ENCODE results near the gene IFNA13.
A peak's percentile ranks its signal among the peaks of the same experiment; 100 is the strongest.
"Not testable (repeated sequence)": the region's sequence is repeated elsewhere in the genome, so short reads cannot be mapped to it uniquely, and the experiment has no call there.

The IFNA13 gene

DNA sequence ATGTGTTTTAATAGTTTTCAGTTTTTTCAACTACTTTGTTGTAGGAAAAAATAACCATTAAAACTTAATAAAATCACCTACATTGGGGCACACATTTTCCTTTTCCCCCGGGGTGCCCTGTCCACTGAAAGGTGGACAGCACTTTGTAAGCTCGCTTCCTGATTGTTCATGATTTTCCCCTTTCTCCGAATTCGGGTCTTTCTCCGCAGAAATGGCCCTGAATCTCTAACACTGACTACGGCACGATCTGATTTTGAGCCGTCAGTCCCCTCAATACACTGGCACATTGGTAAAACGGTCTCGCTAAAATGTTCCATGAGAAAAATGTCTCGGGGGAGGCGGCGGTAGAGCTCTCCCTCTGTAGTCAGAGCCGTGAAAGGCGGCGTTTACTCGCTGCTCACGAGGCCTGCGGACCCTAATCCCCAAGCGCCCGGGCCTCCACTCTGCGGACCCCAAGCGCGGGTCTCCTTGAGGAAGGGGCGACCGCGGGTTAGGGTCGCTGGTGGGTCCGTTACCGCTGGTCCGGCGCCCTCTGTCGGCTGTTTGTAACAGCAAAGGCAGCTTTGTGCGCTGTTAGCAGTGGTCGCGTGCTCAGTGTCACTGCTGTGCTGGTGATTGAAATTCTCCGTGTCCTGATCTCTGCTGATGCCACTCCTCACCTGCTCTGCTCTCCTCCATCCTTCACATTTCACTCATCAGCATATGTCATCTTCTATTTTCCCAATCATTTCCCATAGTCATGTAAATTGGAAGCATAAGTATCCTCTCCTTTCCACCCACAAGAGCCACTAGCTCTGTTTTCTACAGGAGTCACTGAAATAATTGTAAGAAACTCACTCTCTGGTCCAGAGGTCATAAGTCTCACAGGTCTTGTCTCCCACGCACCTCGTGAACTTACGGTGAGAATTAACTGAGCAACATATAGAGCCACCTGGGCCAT lies 28.2 kb upstream of the IFNA13 start:
- Histone ChIP-seq H3K4me1 (ENCODE audit: control insufficient read depth, insufficient read depth, low read length) (no peaks in the 10 kb centered on the region), H3K36me3 (ENCODE audit: control insufficient read depth, insufficient read depth, low read length) (no peaks in the 10 kb centered on the region), H3K9ac (ENCODE audit: low read length) (peak overlapping the region; percentile 16), H3K27ac (ENCODE audit: low read depth, low read length) (no peak overlapping the region), H3K27me3 (ENCODE audit: control insufficient read depth, insufficient read depth, low read length) (no peaks in the 10 kb centered on the region), H3K4me3 (ENCODE audit: low read length) (peak overlapping the region; percentile 64)

DNA sequence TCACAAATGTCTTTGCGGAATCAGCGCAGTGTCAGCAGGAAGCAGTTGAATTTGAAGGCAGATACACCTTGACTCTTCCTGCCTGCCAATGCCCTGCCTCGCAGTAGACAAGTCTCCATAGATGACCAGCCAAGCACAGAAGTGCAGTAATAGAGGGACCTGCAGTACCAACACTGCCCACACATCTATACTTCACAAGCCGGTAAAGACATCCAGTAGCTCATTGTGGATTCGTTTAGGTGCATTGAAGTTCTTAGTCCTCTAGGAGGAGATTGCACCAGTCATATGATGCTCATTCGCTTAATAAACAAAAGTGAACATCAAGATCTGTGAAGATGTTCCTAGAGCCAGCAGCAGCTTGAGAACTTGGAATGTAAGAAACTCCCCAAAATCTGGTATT lies 24.4 kb upstream of the IFNA13 start:
- H3K9ac ChIP-seq (ENCODE audit: low read length), result no peak overlapping the region
- no peak overlapping the region for H3K27ac ChIP-seq (ENCODE audit: low read depth, low read length)
- no peaks in the 10 kb centered on the region for H3K4me1 ChIP-seq (ENCODE audit: control insufficient read depth, insufficient read depth, low read length)
- H3K36me3 ChIP-seq (ENCODE audit: control insufficient read depth, insufficient read depth, low read length), result no peaks in the 10 kb centered on the region
- H3K27me3 ChIP-seq (ENCODE audit: control insufficient read depth, insufficient read depth, low read length), result no peaks in the 10 kb centered on the region
- no peak overlapping the region for H3K4me3 ChIP-seq (ENCODE audit: low read length)

DNA sequence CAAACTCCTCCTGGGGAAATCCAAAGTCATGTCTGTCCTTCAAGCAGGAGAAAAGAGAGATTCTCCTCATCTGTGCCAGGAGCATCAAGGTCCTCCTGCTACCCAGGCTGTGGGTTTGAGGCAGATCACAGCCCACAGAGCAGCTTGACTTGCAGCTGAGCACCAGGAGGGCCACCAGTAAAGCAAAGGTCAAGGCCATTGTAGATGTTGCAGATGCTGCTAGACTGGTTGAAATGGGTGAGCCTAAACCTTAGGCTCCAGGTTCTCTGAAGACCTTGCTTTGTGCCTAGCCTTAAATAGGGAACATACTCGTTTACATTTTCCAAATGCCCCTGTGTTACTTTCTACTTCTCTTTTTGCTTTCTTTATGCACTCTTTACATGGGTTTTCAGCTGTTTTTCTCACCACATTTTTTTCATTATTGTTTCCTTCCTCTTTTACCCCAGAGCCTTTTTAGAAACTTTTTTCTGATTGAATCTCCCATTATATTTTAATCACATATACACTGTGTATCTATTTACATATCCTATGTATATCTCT lies 17.3 kb upstream of the IFNA13 start, which contains the start of gene IFNA2:
Gene IFNA2 (minus strand): TSS at position 268 of the 540 bp plus-strand sequence. CDS start 69 bp downstream, at position 199.
- H3K9ac ChIP-seq (ENCODE audit: low read length), result no peak within 1 kb of the TSS

DNA sequence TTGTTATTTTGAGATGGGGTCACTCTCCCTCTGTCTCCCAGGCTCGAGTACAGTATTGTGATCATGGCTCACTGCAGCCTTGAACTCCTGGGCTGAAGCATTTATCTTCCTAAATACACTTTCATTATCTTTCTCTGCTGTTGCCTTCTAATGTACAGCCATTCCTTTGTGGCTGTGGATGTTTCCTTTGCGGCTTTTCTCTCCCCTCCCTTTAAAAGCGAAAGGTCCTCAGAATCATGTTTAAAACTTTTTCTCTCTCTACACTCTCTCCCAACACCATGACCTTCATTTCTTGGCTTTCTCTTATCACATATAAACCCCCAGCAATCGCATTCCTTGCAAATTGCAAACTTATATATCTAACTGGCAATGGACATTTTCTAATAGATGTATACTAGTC lies 15.8 kb upstream of the IFNA13 start:
- Histone ChIP-seq H3K4me3 (ENCODE audit: low read length) (no peak overlapping the region), H3K36me3 (ENCODE audit: control insufficient read depth, insufficient read depth, low read length) (no peaks in the 10 kb centered on the region), H3K4me1 (ENCODE audit: control insufficient read depth, insufficient read depth, low read length) (no peaks in the 10 kb centered on the region), H3K27ac (ENCODE audit: low read depth, low read length) (no peak overlapping the region), H3K9ac (ENCODE audit: low read length) (no peak overlapping the region), H3K27me3 (ENCODE audit: control insufficient read depth, insufficient read depth, low read length) (no peaks in the 10 kb centered on the region)

More for the DNA sequence above, 17.3 kb upstream of the IFNA13 start, which contains the start of gene IFNA2:
- Histone ChIP-seq H3K36me3 (ENCODE audit: control insufficient read depth, insufficient read depth, low read length) (no peaks in the 10 kb centered on the region), H3K27ac (ENCODE audit: low read depth, low read length) (no peak within 1 kb of the TSS), H3K4me1 (ENCODE audit: control insufficient read depth, insufficient read depth, low read length) (no peaks in the 10 kb centered on the region), H3K4me3 (ENCODE audit: low read length) (no peak within 1 kb of the TSS), H3K27me3 (ENCODE audit: control insufficient read depth, insufficient read depth, low read length) (no peaks in the 10 kb centered on the region)

DNA sequence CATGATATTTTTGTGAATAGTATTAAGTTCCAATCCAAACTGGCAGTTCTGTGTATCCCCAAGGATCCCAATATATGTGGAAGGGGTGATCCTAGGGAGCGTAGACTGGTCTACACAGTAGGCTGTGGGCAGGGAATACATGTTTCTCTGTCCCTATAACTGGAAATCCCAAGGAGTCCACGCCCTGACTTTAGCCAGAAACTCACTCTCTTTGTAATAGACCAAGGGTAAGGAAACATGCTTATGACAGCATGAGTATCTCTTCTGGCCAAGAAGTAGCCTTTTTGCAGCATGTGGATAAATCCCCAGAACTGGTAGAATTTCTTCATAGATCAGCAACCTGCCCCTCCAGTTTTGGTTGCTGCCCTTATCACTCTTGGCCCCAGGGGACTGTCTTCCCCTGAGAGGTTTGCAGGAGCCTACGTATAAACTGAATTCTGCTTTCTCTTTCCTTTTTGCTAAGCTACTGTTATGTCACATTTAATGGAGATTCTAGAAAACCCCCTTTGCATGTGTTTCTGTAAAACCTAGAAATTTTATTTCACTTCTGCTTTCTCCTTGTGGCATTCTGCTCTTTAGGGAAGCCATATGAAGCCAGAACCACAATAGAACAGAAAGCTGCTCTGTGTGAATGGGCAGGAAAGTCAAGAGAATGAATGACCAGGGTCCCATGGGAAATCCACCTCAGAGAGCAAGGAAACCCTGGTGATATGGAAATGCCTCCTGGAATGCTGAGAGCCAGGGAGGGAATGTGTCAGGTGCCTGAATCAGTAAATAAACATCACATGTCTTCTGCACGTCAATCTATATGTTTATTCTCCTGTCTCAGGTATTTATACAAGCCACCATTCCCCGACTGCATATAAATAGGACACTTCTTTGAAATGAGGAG lies 13.8 kb upstream of the IFNA13 start:
- no peaks in the 10 kb centered on the region for H3K27me3 ChIP-seq (ENCODE audit: control insufficient read depth, insufficient read depth, low read length)
- no peak overlapping the region for H3K9ac ChIP-seq (ENCODE audit: low read length)
- no peaks in the 10 kb centered on the region for H3K4me1 ChIP-seq (ENCODE audit: control insufficient read depth, insufficient read depth, low read length)
- no peak overlapping the region for H3K27ac ChIP-seq (ENCODE audit: low read depth, low read length)
- no peak overlapping the region for H3K4me3 ChIP-seq (ENCODE audit: low read length)
- H3K36me3 ChIP-seq (ENCODE audit: control insufficient read depth, insufficient read depth, low read length), result no peaks in the 10 kb centered on the region

DNA sequence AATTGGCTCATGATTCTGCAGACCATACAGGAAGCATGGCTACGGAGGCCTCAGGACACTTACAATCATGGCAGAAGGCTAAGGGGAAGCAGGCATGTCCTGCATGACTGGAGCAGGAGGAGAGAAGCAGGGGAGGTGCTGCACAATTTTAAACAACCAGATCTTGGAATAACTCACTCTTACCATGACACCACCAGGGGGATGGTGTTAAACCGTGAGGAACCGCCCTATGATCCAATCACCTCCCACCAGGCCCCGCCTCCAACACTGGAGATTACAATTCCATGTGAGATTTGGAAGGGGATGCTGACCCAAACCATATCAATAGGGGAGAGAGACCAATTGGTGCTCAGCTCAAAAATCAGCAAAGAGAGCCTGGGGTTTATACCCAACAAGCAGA lies 3.6 kb upstream of the IFNA13 start:
- H3K27me3 ChIP-seq (ENCODE audit: control insufficient read depth, insufficient read depth, low read length); H3K4me3 ChIP-seq (ENCODE audit: low read length); H3K9ac ChIP-seq (ENCODE audit: low read length); H3K27ac ChIP-seq (ENCODE audit: low read depth, low read length); H3K36me3 ChIP-seq (ENCODE audit: control insufficient read depth, insufficient read depth, low read length); H3K4me1 ChIP-seq (ENCODE audit: control insufficient read depth, insufficient read depth, low read length): not testable (repeated sequence)

DNA sequence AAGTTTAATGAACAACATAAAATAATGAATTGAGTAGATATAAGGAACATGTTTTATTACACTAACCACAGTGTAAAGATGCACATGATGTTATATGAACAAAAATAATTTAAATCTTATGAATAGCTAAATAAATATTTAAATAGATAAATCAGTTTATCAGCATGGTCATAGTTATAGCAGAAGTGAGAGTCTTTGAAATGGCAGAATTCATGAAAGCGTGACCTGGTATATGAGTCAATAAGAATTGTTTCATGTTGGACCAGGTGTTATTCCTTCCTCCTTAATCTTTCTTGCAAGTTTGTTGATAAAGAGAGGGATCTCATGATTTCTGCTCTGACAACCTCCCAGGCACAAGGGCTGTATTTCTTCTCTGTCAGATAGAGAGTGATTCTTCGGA lies 688 bp downstream of the IFNA13 start:
- H3K36me3 ChIP-seq (ENCODE audit: control insufficient read depth, insufficient read depth, low read length); H3K4me3 ChIP-seq (ENCODE audit: low read length); H3K9ac ChIP-seq (ENCODE audit: low read length); H3K4me1 ChIP-seq (ENCODE audit: control insufficient read depth, insufficient read depth, low read length); H3K27me3 ChIP-seq (ENCODE audit: control insufficient read depth, insufficient read depth, low read length); H3K27ac ChIP-seq (ENCODE audit: low read depth, low read length): not testable (repeated sequence)

DNA sequence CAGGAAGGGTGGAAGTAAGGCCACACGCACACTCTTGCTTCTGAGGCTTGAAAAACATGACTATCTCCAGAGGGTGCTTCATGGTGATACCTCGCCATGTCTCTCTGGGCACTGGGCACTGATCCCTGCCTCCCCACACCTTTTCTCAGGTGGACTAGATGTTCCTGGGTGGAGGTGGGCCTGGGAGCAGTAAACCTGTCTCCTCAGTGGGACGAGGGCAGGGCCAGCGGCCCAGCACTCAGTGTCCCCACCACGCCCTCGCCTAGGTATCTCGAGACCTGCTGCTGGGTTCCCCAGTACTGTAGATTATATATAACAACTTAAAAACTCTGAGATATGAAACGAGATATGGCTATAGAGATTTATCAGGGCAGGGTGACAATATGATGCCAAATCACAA lies 5.6 kb downstream of the IFNA13 start:
- Histone ChIP-seq H3K9ac (ENCODE audit: low read length) (no peak overlapping the region), H3K27me3 (ENCODE audit: control insufficient read depth, insufficient read depth, low read length) (no peaks in the 10 kb centered on the region), H3K36me3 (ENCODE audit: control insufficient read depth, insufficient read depth, low read length) (no peaks in the 10 kb centered on the region), H3K4me1 (ENCODE audit: control insufficient read depth, insufficient read depth, low read length) (no peaks in the 10 kb centered on the region), H3K4me3 (ENCODE audit: low read length) (no peak overlapping the region), H3K27ac (ENCODE audit: low read depth, low read length) (no peak overlapping the region)

DNA sequence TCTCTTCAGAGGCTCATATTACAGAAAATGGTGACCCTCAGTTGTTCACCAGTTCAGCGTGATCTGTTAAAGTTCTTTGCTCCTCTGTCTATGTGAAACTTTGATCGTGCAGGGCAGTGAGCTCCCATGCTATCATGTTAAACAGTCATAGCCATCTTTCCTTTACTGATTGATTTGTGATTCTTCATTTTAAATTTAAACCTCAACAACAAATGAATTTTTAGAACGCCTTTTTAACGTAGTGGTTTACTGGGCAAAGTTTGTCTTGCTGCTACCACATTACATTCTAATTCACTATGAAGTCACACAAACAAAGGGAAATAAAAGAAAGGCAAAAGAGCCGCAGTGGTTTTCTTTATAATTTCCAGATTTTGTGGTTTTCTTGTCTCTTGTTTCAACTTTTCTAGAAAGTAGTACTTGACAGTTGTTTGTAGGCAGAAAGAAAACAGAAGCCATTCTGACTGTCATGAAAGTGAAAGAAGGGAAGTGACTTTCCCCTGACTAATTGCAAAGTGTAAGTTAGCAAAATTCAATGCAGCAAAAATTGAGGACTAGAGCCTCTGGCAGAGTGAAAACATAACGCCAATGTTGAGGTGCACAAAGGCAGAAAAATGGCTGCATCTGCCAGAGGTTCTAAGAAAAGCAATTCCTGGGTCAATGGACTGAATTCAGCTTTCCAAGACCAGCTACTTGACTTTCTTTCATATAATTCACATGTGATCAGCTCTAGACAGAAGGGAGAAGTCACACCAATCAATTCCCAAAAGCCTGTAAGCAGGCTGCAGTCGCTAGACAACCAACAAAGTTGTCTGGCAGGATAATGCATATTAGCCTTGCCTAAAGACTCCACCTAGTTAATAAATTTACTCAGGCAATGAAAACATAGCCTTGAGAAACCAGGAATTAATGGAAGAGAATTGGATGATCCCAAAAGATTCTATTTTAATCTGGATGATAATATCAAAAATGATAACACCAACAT lies 10.1 kb downstream of the IFNA13 start:
- Histone ChIP-seq H3K9ac (ENCODE audit: low read length) (no peak overlapping the region), H3K36me3 (ENCODE audit: control insufficient read depth, insufficient read depth, low read length) (no peaks in the 10 kb centered on the region), H3K27me3 (ENCODE audit: control insufficient read depth, insufficient read depth, low read length) (no peaks in the 10 kb centered on the region), H3K27ac (ENCODE audit: low read depth, low read length) (no peak overlapping the region), H3K4me3 (ENCODE audit: low read length) (no peak overlapping the region), H3K4me1 (ENCODE audit: control insufficient read depth, insufficient read depth, low read length) (no peaks in the 10 kb centered on the region)

DNA sequence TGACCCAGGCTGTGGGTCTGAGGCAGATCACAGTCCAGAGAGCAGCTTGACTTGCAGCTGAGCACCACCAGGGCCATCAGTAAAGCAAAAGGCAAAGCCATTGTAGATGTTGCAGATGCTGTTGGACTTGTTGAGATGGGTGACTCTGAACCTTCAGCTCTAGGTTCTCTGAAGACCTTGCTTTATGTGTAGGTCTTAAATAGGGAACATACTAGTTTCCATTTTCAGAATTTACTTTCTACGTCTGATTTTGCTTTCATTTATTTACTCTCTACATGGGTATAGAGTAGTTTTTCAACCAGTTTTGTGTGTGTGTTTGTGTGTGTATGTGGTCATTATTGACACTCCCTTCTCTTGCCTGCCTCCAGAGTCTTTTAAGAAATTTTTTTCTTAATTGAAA lies 17.1 kb downstream of the IFNA13 start, which contains the start of gene IFNA6:
Gene IFNA6 (minus strand): TSS at position 101 of the 400 bp plus-strand sequence. CDS start 0 bp downstream, at position 101.
- H3K27me3 ChIP-seq (ENCODE audit: control insufficient read depth, insufficient read depth, low read length), result no peaks in the 10 kb centered on the region
- no peak within 1 kb of the TSS for H3K9ac ChIP-seq (ENCODE audit: low read length)
- no peaks in the 10 kb centered on the region for H3K4me1 ChIP-seq (ENCODE audit: control insufficient read depth, insufficient read depth, low read length)
- H3K4me3 ChIP-seq (ENCODE audit: low read length), result no peak within 1 kb of the TSS
- no peaks in the 10 kb centered on the region for H3K36me3 ChIP-seq (ENCODE audit: control insufficient read depth, insufficient read depth, low read length)
- H3K27ac ChIP-seq (ENCODE audit: low read depth, low read length), result no peak within 1 kb of the TSS

DNA sequence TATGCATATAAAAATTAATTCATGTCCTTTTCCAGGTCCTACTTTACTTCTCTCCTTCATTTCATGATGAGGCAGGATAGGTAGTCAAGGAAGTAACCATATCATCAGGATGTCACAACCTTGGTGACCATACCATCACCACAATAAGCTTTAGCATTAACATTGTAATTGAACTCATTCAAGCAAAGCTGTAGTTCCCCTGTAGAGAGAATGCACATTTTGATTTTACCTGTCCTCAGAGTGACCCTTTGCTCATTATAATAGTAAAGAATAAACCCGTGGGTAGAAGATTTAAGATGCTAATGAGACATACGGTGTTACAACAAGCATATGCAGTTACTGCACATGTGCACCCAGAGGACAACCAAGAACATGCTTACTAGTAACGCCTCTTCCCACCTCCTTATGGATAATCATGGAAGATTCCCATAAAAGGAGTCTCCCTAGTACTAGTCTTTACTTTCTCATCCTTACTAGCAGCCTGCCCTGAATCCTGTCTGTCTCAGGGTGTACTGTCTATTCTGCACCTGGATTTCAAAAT lies 19.4 kb downstream of the IFNA13 start:
- no peak overlapping the region for H3K27ac ChIP-seq (ENCODE audit: low read depth, low read length)
- no peaks in the 10 kb centered on the region for H3K27me3 ChIP-seq (ENCODE audit: control insufficient read depth, insufficient read depth, low read length)
- H3K4me3 ChIP-seq (ENCODE audit: low read length), result no peak overlapping the region
- no peak overlapping the region for H3K9ac ChIP-seq (ENCODE audit: low read length)
- no peaks in the 10 kb centered on the region for H3K36me3 ChIP-seq (ENCODE audit: control insufficient read depth, insufficient read depth, low read length)
- H3K4me1 ChIP-seq (ENCODE audit: control insufficient read depth, insufficient read depth, low read length), result no peaks in the 10 kb centered on the region
